ENCODE data around the gene BTBD16.

The BTBD16 gene

DNA sequence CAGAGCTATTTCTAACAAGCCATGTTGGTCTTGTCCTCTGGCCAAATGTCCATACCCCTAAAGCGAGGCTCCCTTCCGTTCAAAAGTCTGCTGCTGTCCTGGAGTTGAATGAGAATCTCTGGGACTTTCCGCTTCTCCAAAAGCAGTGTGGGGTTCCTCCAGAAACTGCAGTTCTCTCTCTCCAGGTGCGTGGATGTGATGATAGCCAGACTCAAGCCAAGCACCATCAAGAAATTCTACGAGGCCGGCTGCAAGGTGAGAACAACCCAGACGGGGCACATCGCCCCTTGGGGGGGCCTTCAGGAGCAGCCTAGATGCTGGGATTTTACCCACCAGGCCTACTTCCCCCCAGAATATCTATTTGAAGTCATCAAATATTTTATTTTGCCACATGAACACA, 26.5 kb downstream of the BTBD16 start:
- Histone ChIP-seq H3K27ac (no peak overlapping the region), H3K4me3 (ENCODE audit: low read depth in 1 of 2, low read length in 1 of 2) (no peak overlapping the region), H3K4me1 (ENCODE audit: control insufficient read depth in 1 of 2, insufficient read depth in 1 of 2, low read depth in 1 of 2, low read length in 1 of 2) (no peaks in the 10 kb centered on the region), H3K36me3 (no peaks in the 10 kb centered on the region), H3K27me3 (no peaks in the 10 kb centered on the region), H3K9me3 (no peaks in the 10 kb centered on the region)
- TF ChIP-seq, protein P1, sequence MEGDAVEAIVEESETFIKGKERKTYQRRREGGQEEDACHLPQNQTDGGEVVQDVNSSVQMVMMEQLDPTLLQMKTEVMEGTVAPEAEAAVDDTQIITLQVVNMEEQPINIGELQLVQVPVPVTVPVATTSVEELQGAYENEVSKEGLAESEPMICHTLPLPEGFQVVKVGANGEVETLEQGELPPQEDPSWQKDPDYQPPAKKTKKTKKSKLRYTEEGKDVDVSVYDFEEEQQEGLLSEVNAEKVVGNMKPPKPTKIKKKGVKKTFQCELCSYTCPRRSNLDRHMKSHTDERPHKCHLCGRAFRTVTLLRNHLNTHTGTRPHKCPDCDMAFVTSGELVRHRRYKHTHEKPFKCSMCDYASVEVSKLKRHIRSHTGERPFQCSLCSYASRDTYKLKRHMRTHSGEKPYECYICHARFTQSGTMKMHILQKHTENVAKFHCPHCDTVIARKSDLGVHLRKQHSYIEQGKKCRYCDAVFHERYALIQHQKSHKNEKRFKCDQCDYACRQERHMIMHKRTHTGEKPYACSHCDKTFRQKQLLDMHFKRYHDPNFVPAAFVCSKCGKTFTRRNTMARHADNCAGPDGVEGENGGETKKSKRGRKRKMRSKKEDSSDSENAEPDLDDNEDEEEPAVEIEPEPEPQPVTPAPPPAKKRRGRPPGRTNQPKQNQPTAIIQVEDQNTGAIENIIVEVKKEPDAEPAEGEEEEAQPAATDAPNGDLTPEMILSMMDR (IDR thresholded peaks at IDR 0.05), result no peak

GRCh38 chr10:122298206-122298597, 27.1 kb downstream of the BTBD16 start:
- no peak overlapping the region for H3K4me3 ChIP-seq (ENCODE audit: low read depth in 1 of 2, low read length in 1 of 2)
- H3K9me3 ChIP-seq, result no peaks in the 10 kb centered on the region
- H3K27me3 ChIP-seq, result no peaks in the 10 kb centered on the region
- H3K27ac ChIP-seq, result no peak overlapping the region
- TF ChIP-seq, protein P1 (IDR thresholded peaks at IDR 0.05), result no peak
- H3K36me3 ChIP-seq, result no peaks in the 10 kb centered on the region
- H3K4me1 ChIP-seq (ENCODE audit: control insufficient read depth in 1 of 2, insufficient read depth in 1 of 2, low read depth in 1 of 2, low read length in 1 of 2), result no peaks in the 10 kb centered on the region

DNA sequence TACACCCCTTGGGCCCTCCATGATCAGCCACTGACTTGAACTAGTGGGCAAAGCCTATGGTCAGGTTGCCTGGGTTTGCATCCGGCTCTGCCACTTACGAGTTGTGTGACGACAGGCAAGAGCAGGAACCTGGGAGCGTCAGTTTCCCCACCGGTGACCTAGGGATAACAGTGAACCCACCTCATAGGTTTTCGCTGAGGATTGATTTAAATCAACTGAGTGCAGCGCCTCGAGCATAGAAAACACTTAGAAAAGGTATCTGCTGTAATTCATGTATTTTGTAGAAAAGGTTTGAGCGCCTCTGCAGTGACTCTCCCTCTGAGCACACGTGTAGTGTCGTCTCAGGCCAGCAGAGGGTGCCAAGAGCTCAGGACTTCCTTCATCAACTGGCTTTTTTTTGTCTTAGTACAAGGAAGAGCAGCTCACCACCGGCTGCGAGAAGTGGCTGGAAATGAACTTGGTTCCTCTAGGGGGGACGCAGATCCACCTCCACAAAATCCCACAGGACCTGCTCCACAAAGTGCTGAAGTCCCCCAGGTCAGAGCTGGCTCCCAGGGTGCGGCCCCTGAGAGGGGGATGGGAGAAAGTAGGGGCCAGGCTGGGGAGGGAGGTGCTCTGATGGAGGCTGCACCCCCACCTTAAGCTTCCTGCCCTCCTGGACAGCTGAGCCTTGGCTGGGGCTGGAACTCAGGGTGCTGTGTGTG, 27.7 kb downstream of the BTBD16 start:
- no peak overlapping the region for H3K27ac ChIP-seq
- H3K27me3 ChIP-seq, result no peaks in the 10 kb centered on the region
- no peak overlapping the region for H3K4me3 ChIP-seq (ENCODE audit: low read depth in 1 of 2, low read length in 1 of 2)
- TF ChIP-seq, protein P1 (IDR thresholded peaks at IDR 0.05), result no peak
- H3K4me1 ChIP-seq (ENCODE audit: control insufficient read depth in 1 of 2, insufficient read depth in 1 of 2, low read depth in 1 of 2, low read length in 1 of 2), result no peaks in the 10 kb centered on the region
- H3K9me3 ChIP-seq, result no peaks in the 10 kb centered on the region
- H3K36me3 ChIP-seq, result no peaks in the 10 kb centered on the region

DNA sequence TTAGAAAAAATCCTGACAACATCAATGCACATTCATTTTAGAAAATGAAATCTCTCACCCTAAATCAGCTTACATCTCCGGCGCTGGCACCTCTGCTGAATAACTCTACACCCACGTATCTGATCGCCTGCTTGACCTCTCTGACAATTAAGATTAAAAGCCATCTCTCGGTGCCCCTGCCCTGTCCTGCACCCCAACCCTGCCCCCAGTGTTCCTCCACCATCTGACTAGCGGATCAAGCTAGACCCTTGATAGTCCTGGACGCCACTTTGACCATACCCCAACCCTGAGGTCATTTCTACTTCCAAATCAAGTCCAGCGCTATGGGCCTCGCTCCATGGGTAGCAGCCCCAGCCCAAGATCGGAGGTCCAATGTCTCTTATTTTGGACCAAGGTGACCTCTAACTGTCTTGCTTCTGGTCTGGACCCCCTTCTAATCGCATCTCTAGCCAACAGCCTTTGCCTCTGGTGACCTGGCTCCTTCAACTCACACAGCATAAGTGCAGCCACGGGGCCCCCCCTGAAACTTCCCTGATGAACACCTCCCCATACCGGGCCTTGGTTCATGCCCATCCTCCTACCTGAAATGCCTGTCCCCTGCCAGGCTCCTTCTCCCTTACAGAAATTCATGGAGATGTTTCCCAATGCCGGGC, 28.5 kb downstream of the BTBD16 start:
- Histone ChIP-seq H3K4me1 (ENCODE audit: control insufficient read depth in 1 of 2, insufficient read depth in 1 of 2, low read depth in 1 of 2, low read length in 1 of 2) (no peaks in the 10 kb centered on the region), H3K27me3 (no peaks in the 10 kb centered on the region), H3K36me3 (no peaks in the 10 kb centered on the region), H3K27ac (no peak overlapping the region), H3K9me3 (no peaks in the 10 kb centered on the region), H3K4me3 (ENCODE audit: low read depth in 1 of 2, low read length in 1 of 2) (no peak overlapping the region)
- TF ChIP-seq, protein P1 (IDR thresholded peaks at IDR 0.05), result no peak

GRCh38 chr10:122301055-122301810, 30.1 kb downstream of the BTBD16 start:
- no peaks in the 10 kb centered on the region for H3K4me1 ChIP-seq (ENCODE audit: control insufficient read depth in 1 of 2, insufficient read depth in 1 of 2, low read depth in 1 of 2, low read length in 1 of 2)
- H3K4me3 ChIP-seq (ENCODE audit: low read depth in 1 of 2, low read length in 1 of 2), result no peak overlapping the region
- no peaks in the 10 kb centered on the region for H3K9me3 ChIP-seq
- H3K27ac ChIP-seq, result no peak overlapping the region
- H3K36me3 ChIP-seq, result no peaks in the 10 kb centered on the region
- TF ChIP-seq, protein P1 (IDR thresholded peaks at IDR 0.05), result no peak
- no peaks in the 10 kb centered on the region for H3K27me3 ChIP-seq
